Measurements from ENCODE around the gene ACP3.

The ACP3 gene

GRCh38 chr3:132356568-132356967, 39.4 kb downstream of the ACP3 start:
- Histone ChIP-seq H3K79me2 (ENCODE audit: insufficient read depth, low read length) (no peaks in the 10 kb centered on the region), H3K9me2 (replicated peaks; ENCODE audit: insufficient read depth, low read length) (no peaks in the 10 kb centered on the region), H3K9ac (ENCODE audit: low read length) (no peak overlapping the region), H3K4me3 (ENCODE audit: insufficient read depth, low read length, poor library complexity, severe bottlenecking) (no peak overlapping the region), H2AFZ (ENCODE audit: low read depth, low read length, severe bottlenecking) (no peak overlapping the region), H3K27ac (ENCODE audit: low read depth, low read length) (no peak overlapping the region), H3K27me3 (ENCODE audit: low read length) (no peaks in the 10 kb centered on the region), H3K4me2 (ENCODE audit: low read depth, low read length, poor library complexity, severe bottlenecking) (no peak overlapping the region), H3F3A (ENCODE audit: insufficient read depth) (no peaks in the 10 kb centered on the region), H4K20me1 (ENCODE audit: low read depth, low read length) (no peaks in the 10 kb centered on the region), H3K36me3 (ENCODE audit: low read length) (no peaks in the 10 kb centered on the region), H3K9me3 (ENCODE audit: insufficient read depth, low read length) (no peaks in the 10 kb centered on the region)
- TF ChIP-seq CTCF (IDR thresholded peaks at IDR 0.05; ENCODE audit: insufficient read depth, low read length, poor library complexity, severe bottlenecking) (no peak), EZH2phosphoT487 (conservative IDR thresholded peaks at IDR 0.05; ENCODE audit: low read length) (no peak)

GRCh38 chr3:132360717-132361116, 43.5 kb downstream of the ACP3 start:
- Histone ChIP-seq H4K20me1 (ENCODE audit: low read depth, low read length) (no peaks in the 10 kb centered on the region), H3K27me3 (ENCODE audit: low read length) (no peaks in the 10 kb centered on the region), H3K27ac (ENCODE audit: low read depth, low read length) (no peak overlapping the region), H3K4me3 (ENCODE audit: insufficient read depth, low read length, poor library complexity, severe bottlenecking) (no peak overlapping the region), H3K9me3 (ENCODE audit: insufficient read depth, low read length) (no peaks in the 10 kb centered on the region), H3K9ac (ENCODE audit: low read length) (no peak overlapping the region), H2AFZ (ENCODE audit: low read depth, low read length, severe bottlenecking) (no peak overlapping the region), H3K4me2 (ENCODE audit: low read depth, low read length, poor library complexity, severe bottlenecking) (no peak overlapping the region), H3K9me2 (replicated peaks; ENCODE audit: insufficient read depth, low read length) (no peaks in the 10 kb centered on the region), H3F3A (ENCODE audit: insufficient read depth) (no peaks in the 10 kb centered on the region), H3K79me2 (ENCODE audit: insufficient read depth, low read length) (no peaks in the 10 kb centered on the region), H3K36me3 (ENCODE audit: low read length) (no peaks in the 10 kb centered on the region)
- TF ChIP-seq CTCF (IDR thresholded peaks at IDR 0.05; ENCODE audit: insufficient read depth, low read length, poor library complexity, severe bottlenecking) (no peak), EZH2phosphoT487 (conservative IDR thresholded peaks at IDR 0.05; ENCODE audit: low read length) (no peak)

GRCh38 chr3:132362329-132362728, 45.1 kb downstream of the ACP3 start:
- no peaks in the 10 kb centered on the region for H4K20me1 ChIP-seq (ENCODE audit: low read depth, low read length)
- H3K4me2 ChIP-seq (ENCODE audit: low read depth, low read length, poor library complexity, severe bottlenecking), result no peak overlapping the region
- TF ChIP-seq EZH2phosphoT487 (conservative IDR thresholded peaks at IDR 0.05; ENCODE audit: low read length) (no peak), CTCF (IDR thresholded peaks at IDR 0.05; ENCODE audit: insufficient read depth, low read length, poor library complexity, severe bottlenecking) (no peak)
- H3K27me3 ChIP-seq (ENCODE audit: low read length), result no peaks in the 10 kb centered on the region
- H3K36me3 ChIP-seq (ENCODE audit: low read length), result no peaks in the 10 kb centered on the region
- no peak overlapping the region for H2AFZ ChIP-seq (ENCODE audit: low read depth, low read length, severe bottlenecking)
- no peaks in the 10 kb centered on the region for H3F3A ChIP-seq (ENCODE audit: insufficient read depth)
- H3K79me2 ChIP-seq (ENCODE audit: insufficient read depth, low read length), result no peaks in the 10 kb centered on the region
- no peaks in the 10 kb centered on the region for H3K9me3 ChIP-seq (ENCODE audit: insufficient read depth, low read length)
- H3K9ac ChIP-seq (ENCODE audit: low read length), result no peak overlapping the region
- H3K27ac ChIP-seq (ENCODE audit: low read depth, low read length), result no peak overlapping the region
- H3K4me3 ChIP-seq (ENCODE audit: insufficient read depth, low read length, poor library complexity, severe bottlenecking), result no peak overlapping the region
- H3K9me2 ChIP-seq (replicated peaks; ENCODE audit: insufficient read depth, low read length), result no peaks in the 10 kb centered on the region

All from SU-DHL-6 (cell line).